Measurements from ENCODE around the gene FXYD5. TPM values are rescaled to one million over a fixed set of nuclear protein-coding genes. Genes with fewer than 3 reads are reported as not detected.

Gene FXYD5
- total and polyA plus RNA-seq, 9 of the 15 experiments (the other 6 are each of a cell fraction or from before 2014, with no cell fraction given), result 104 to 537 (median 174) TPM

GRCh38 chr19:35181387-35181786 is 26.9 kb downstream of the FXYD5 start:
- CTCF ChIA-PET (ENCODE audit: low intra/inter-chr PET ratio), result no interaction called here
- no peak for FAIRE-seq
- intact Hi-C loops (cut with micrococcal nuclease), result no loop called here

DNA sequence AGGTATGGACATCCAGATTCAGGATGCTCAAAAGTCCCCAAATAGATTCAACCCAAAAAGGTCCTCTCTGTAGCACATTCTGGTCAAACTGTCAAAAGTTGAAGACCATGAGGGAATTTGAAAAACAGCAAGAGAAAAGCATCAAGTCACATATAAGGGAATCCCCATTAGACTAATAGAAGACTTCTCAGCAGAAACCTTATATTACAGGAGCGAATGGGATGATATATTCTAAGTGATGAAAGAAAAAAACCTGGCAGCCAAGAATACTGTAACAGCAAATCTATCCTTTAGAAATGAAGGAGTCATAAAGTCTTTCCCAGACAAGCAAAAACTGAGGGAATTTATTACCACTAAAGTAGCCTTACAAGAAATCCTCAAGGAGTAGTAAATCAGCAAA is 29.7 kb downstream of the FXYD5 start:
- Histone ChIP-seq H3K27ac (ENCODE audit: extremely low read depth, low read depth, low read length) (no peak overlapping the region), H3K4me1 (replicated peaks in 1 of 2; ENCODE audit: control insufficient read depth in 2 of 2, insufficient read depth in 2 of 2, low read length in 2 of 2) (peaks cover 3 to 6% of the 10 kb centered on the region in 2 experiments; a peak in 2 of 5 replicates), H3K27me3 (ENCODE audit: control insufficient read depth in 2 of 2, insufficient read depth in 2 of 2, low read length in 2 of 2) (no peaks in the 10 kb centered on the region), H3K9me1 (ENCODE audit: control insufficient read depth, insufficient read depth, low read length) (no peaks in the 10 kb centered on the region), H3K4me2 (ENCODE audit: insufficient read depth, low read length) (no peak overlapping the region), H3K79me2 (ENCODE audit: control insufficient read depth, insufficient read depth, low read length) (no peaks in the 10 kb centered on the region), H3K4me3 (no peak overlapping the region), H4K20me1 (replicated peaks; ENCODE audit: control insufficient read depth, insufficient read depth, low read length) (no peaks in the 10 kb centered on the region), H3K36me3 (ENCODE audit: control insufficient read depth, insufficient read depth, low read length) (no peaks in the 10 kb centered on the region), H3K9ac (ENCODE audit: insufficient read depth in 1 of 2, low read depth in 2 of 2, low read length in 2 of 2) (no peak overlapping the region), H3K9me3 (replicated peaks; ENCODE audit: control insufficient read depth, insufficient read depth, low read depth, low read length) (no peaks in the 10 kb centered on the region), H2AFZ (ENCODE audit: low read depth, low read length) (peak overlapping the region; percentile 10; the same call in 1 of the 2 replicates)
- no peak for FAIRE-seq
- ATAC-seq, result no peak
- no TSS peak for BruUV-seq (replicated peaks)
- in situ Hi-C loops (cut with MboI), result no loop called here
- CTCF ChIA-PET (ENCODE audit: low intra/inter-chr PET ratio), result no interaction called here
- 72% methylated on average over 1 of the region's 1 CpG for WGBS (ENCODE audit: insufficient coverage, low coverage, missing lambda C conversion rate)
- POLR2A ChIA-PET, result interaction anchor here (0.9 to 1.1 kb wide), 3 partner anchors 9 to 22 kb away, joined by 3 to 4 read pairs (median 3); no protein-coding TSS in a partner anchor
- DNase-seq (ENCODE audit: extremely low read depth in 1 of 4, low spot score in 3 of 4), result no peak
- intact Hi-C loops (cut with micrococcal nuclease), result no loop called here
- TF ChIP-seq, protein P1, sequence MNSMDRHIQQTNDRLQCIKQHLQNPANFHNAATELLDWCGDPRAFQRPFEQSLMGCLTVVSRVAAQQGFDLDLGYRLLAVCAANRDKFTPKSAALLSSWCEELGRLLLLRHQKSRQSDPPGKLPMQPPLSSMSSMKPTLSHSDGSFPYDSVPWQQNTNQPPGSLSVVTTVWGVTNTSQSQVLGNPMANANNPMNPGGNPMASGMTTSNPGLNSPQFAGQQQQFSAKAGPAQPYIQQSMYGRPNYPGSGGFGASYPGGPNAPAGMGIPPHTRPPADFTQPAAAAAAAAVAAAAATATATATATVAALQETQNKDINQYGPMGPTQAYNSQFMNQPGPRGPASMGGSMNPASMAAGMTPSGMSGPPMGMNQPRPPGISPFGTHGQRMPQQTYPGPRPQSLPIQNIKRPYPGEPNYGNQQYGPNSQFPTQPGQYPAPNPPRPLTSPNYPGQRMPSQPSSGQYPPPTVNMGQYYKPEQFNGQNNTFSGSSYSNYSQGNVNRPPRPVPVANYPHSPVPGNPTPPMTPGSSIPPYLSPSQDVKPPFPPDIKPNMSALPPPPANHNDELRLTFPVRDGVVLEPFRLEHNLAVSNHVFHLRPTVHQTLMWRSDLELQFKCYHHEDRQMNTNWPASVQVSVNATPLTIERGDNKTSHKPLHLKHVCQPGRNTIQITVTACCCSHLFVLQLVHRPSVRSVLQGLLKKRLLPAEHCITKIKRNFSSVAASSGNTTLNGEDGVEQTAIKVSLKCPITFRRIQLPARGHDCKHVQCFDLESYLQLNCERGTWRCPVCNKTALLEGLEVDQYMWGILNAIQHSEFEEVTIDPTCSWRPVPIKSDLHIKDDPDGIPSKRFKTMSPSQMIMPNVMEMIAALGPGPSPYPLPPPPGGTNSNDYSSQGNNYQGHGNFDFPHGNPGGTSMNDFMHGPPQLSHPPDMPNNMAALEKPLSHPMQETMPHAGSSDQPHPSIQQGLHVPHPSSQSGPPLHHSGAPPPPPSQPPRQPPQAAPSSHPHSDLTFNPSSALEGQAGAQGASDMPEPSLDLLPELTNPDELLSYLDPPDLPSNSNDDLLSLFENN (IDR thresholded peaks at IDR 0.05; ENCODE audit: low read depth in 2 of 2, low read length in 2 of 2), result no peak
- TF ChIP-seq MCM5 (IDR thresholded peaks at IDR 0.05; ENCODE audit: low read depth) (no peak), PPARD (CRISPR knock-in tag; IDR thresholded peaks at IDR 0.05) (no peak)
- TF ChIP-seq, protein P2, sequence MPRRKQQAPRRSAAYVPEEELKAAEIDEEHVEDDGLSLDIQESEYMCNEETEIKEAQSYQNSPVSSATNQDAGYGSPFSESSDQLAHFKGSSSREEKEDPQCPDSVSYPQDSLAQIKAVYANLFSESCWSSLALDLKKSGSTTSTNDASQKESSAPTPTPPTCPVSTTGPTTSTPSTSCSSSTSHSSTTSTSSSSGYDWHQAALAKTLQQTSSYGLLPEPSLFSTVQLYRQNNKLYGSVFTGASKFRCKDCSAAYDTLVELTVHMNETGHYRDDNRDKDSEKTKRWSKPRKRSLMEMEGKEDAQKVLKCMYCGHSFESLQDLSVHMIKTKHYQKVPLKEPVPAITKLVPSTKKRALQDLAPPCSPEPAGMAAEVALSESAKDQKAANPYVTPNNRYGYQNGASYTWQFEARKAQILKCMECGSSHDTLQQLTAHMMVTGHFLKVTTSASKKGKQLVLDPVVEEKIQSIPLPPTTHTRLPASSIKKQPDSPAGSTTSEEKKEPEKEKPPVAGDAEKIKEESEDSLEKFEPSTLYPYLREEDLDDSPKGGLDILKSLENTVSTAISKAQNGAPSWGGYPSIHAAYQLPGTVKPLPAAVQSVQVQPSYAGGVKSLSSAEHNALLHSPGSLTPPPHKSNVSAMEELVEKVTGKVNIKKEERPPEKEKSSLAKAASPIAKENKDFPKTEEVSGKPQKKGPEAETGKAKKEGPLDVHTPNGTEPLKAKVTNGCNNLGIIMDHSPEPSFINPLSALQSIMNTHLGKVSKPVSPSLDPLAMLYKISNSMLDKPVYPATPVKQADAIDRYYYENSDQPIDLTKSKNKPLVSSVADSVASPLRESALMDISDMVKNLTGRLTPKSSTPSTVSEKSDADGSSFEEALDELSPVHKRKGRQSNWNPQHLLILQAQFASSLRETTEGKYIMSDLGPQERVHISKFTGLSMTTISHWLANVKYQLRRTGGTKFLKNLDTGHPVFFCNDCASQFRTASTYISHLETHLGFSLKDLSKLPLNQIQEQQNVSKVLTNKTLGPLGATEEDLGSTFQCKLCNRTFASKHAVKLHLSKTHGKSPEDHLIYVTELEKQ (CRISPR knock-in tag; IDR thresholded peaks at IDR 0.05), result no peak

More at GRCh38 chr19:35181387-35181786, 26.9 kb downstream of the FXYD5 start:
- no peaks in the 10 kb centered on the region for H3K27me3 ChIP-seq (ENCODE audit: control insufficient read depth in 2 of 2, insufficient read depth in 2 of 2, low read length in 2 of 2)
- 15% methylated on average over 1 of the region's 1 CpG for WGBS (ENCODE audit: insufficient coverage, low coverage, missing lambda C conversion rate)
- no peak overlapping the region for H3K4me3 ChIP-seq
- no peaks in the 10 kb centered on the region for H3K79me2 ChIP-seq (ENCODE audit: control insufficient read depth, insufficient read depth, low read length)
- no peak overlapping the region for H3K27ac ChIP-seq (ENCODE audit: extremely low read depth, low read depth, low read length)
- H2AFZ ChIP-seq (ENCODE audit: low read depth, low read length), result peak overlapping the region; percentile 35
- H3K9me3 ChIP-seq (replicated peaks; ENCODE audit: control insufficient read depth, insufficient read depth, low read depth, low read length), result 0 out of 2 replicates have a peak, but pooled peaks cover 10% of the 10 kb centered on the region
- no peaks in the 10 kb centered on the region for H3K9me1 ChIP-seq (ENCODE audit: control insufficient read depth, insufficient read depth, low read length)
- no peak for DNase-seq (ENCODE audit: extremely low read depth in 1 of 4, low spot score in 3 of 4)
- no peak overlapping the region for H3K4me2 ChIP-seq (ENCODE audit: insufficient read depth, low read length)
- POLR2A ChIA-PET, result interaction anchor here (1.4 kb wide), 1 partner anchor 18 kb away, joined by 3 read pairs; no protein-coding TSS in a partner anchor
- no TSS peak for BruUV-seq (replicated peaks)
- no peak for ATAC-seq
- no peak overlapping the region for H3K9ac ChIP-seq (ENCODE audit: insufficient read depth in 1 of 2, low read depth in 2 of 2, low read length in 2 of 2)
- in situ Hi-C loops (cut with MboI), result no loop called here
- H3K36me3 ChIP-seq (ENCODE audit: control insufficient read depth, insufficient read depth, low read length), result no peaks in the 10 kb centered on the region
- no peaks in the 10 kb centered on the region for H4K20me1 ChIP-seq (replicated peaks; ENCODE audit: control insufficient read depth, insufficient read depth, low read length)
- H3K4me1 ChIP-seq (replicated peaks in 1 of 2; ENCODE audit: control insufficient read depth in 2 of 2, insufficient read depth in 2 of 2, low read length in 2 of 2), result peaks cover 3 to 6% of the 10 kb centered on the region in 2 experiments; a peak in 2 of 5 replicates
- TF ChIP-seq SETDB1 (IDR thresholded peaks at IDR 0.05; ENCODE audit: low read length) (no peak), NFE2L1 (tag; IDR thresholded peaks at IDR 0.05; ENCODE audit: borderline replicate concordance, low read depth) (peak; percentile 62), ZNF77 (CRISPR knock-in tag; IDR thresholded peaks at IDR 0.05) (no peak), C11orf30 (IDR thresholded peaks at IDR 0.05; ENCODE audit: low read depth) (peak; percentile 95), PTBP1 (IDR thresholded peaks at IDR 0.05; ENCODE audit: low read depth, low read length) (no peak), SMARCA4 (IDR thresholded peaks at IDR 0.05) (0 out of 2 replicates have a peak, but pooled peaks have one; percentile 21), ARID1B (IDR thresholded peaks at IDR 0.05) (no peak), NFE2 (IDR thresholded peaks at IDR 0.05; ENCODE audit: low read depth) (peak; percentile 78), MAFF (IDR thresholded peaks at IDR 0.05; ENCODE audit: low read length) (peak; percentile 91), MAFK (IDR thresholded peaks at IDR 0.05; ENCODE audit: low read length) (peak; percentile 82), ZNF316 (IDR thresholded peaks at IDR 0.05) (peak; percentile 97), MAFG (tag; conservative IDR thresholded peaks at IDR 0.05) (peak; percentile 94), MEIS2 (IDR thresholded peaks at IDR 0.05; ENCODE audit: partially characterized antibody) (peak; percentile 36), BACH1 (tag; IDR thresholded peaks at IDR 0.05) (peak; percentile 29; the same call in 1 of the 2 replicates)
